Stimulated activated CD8-positive, alpha-beta memory T cell treated with anti-CD3 and anti-CD28 coated beads, Interleukin-4, amount 100 ng/mL, for 24 hours (primary cell): ENCODE data around the gene NTRK2.

Source experiments
- DNase-seq: peaks from one replicate; pipeline ENCODE4 v3.0.0-alpha.2; 2020; ENCODE audit warnings: low read depth

Gene NTRK2

DNA sequence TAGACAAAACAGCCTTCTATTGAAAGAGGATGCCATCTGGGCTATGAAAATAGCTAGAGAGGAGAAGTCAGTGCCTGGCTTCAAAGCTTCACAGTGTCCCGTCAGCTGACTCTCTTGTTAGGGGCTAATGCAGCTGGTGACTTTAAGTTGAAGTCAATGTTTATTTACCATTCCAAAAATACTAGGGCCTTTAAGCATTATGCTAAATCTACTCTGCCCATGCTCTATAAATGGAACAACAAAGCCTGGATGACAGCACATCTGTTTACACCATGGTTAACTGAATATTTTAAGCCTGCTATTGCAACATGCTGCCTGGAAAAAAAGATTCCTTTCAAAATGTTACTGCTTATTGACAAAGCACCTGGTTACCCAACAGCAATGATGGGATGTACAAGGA is 309.1 kb downstream of the NTRK2 start:
- DNase-seq, result no peak

GRCh38 chr9:84983749-84984148 is 314.2 kb downstream of the NTRK2 start:
- DNase-seq, result no peak

DNA sequence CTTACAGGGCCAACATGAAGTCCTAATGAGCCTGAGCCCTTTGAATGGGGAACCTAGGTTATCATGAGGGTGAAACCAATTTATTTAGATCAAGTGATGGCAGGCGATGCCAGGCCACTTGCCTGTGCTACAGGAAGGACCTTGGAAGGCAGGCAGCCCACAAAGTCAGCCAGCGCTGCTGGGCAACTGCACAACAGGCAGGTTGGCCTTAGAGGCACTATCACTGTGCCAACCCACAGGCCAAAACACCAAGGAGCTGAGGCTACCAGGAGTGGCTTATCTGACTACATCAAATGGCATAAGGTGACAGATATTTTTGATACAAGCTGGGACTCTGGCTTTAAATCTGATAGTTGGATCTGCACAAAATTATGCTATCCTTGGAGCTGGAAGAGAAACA is 319.1 kb downstream of the NTRK2 start:
- no peak for DNase-seq

GRCh38 chr9:84990416-84990815 is 320.9 kb downstream of the NTRK2 start:
- DNase-seq, result no peak

DNA sequence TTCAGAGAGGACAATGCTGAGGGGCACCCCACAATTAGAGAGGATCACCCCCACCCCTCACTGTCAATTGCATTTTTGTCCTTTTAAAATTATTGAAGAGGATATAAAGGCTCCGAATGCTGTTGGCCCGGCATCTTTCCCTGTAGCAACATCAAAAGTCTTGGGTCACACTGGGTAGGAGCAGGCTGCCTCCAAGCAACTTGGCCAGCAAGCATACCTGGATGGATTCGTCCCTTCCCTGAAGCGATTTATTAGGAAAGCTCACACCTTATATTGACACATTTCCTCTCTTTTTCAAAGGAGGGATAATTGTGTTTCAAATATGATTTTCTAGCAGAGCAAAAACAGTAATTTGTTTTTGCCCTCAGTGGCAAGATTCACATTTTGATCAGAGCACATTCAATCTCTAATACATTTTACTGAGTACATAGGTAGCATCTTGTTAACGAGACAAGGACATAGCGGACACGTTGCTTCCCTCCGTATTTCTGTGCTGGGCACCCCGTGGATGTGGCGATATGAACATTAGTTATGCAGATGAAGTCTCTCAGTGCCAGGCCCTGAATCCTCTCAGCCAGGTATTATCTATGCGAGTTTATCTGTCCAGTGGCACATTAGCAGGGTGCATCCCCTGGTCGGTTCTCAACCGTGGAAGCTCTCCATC is 321.5 kb downstream of the NTRK2 start:
- no peak for DNase-seq

DNA sequence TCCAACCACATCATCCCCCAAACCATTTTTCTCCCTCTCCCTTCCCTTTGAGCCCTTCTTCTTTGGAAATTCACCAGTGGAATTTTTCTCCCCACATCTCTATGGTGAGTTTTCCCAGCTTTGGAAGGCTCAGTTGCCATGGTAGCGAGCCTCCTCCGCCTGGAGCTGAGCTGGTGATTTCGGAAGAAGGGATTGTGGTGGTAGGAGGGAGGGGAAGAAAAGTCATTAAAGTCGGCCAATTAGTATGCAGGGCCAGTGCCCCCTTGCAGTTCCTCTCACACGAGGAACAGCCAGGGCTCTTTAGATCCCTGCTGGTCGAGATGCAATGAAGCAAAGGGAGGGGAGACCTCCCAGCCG is 322.0 kb downstream of the NTRK2 start:
- no peak for DNase-seq

DNA sequence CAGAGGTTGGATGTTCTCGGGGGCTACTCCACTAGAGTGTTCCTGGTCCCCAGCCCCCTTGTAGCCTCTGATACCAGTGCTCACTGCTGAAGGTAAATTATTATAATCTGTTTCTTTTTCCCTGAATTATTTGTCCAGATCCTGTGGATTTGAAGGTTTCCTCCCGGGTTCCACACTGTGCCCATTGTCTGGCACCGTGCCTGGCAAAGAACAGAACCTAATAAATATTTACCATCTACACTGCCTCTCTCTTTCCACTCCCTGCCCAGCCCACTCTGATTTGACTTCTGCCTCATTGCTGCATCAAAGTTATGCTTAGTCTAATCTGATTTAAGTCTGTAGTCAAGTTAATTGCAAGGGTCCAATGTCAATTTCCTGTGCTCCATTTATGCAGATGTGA is 322.9 kb downstream of the NTRK2 start:
- DNase-seq, result no peak

GRCh38 chr9:84993105-84993504 is 323.6 kb downstream of the NTRK2 start:
- DNase-seq, result no peak

GRCh38 chr9:84996029-84996428 is 326.5 kb downstream of the NTRK2 start:
- no peak for DNase-seq

DNA sequence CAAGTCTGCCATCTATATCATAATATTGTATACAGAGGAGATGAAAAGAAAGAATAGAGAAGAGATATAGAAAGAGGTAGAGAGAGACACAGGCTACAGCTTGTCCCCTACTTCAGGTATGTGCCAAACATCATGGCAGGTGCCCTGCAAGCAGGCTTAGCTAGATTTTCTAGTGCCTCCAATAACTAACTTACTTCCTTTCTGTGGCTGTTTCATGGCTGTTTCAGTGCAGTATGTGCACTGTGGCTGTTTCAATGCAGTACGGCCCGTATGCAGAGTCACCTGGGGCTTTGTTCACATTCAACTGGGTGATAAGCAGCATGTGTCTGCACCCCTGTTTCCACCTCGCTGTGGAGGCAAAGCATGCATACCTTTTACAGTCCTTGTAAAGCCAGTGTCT is 327.2 kb downstream of the NTRK2 start:
- DNase-seq, result no peak

DNA sequence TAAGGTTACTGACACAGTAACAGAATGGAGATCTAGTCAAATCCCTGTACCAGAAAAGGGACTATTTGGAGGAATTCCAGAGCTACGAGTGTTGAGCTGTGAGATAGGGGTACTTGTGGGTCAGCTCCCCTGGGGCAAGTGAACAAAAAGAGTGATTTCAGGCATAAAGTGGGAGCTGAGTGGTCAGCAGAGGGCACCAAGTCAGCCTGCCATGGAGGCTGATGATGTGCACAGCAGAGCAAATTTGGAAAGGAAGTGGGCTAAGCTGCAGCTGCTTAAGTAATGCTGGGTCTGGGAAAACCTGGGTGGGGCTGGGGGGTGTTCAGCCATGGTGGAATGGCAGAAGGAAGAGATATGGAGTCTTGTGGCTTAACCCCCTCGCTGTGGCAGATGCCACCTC is 327.9 kb downstream of the NTRK2 start:
- no peak for DNase-seq

- no peak for DNase-seq
Observed at GRCh38 chr9:84998639-84999038, 329.1 kb downstream of the NTRK2 start.

DNA sequence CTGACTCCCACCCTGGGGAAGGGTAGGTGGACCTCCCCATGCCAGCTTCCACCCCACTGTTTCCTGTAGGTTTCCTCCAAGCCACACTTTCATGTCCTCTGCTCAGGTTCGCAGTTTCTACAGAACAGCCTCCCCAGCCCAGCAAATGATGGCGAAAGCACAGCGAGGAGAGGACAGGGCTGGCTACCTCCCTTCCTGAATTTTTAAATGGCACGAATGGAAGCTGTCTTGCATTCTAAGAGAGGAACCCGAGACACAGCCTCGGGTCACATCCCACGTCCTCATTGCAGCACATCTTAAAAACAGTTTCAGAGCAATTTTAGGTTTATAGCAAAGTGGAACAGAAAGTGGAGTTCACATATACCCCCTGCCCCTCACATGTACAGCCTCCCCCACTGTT is 330.3 kb downstream of the NTRK2 start:
- no peak for DNase-seq

DNA sequence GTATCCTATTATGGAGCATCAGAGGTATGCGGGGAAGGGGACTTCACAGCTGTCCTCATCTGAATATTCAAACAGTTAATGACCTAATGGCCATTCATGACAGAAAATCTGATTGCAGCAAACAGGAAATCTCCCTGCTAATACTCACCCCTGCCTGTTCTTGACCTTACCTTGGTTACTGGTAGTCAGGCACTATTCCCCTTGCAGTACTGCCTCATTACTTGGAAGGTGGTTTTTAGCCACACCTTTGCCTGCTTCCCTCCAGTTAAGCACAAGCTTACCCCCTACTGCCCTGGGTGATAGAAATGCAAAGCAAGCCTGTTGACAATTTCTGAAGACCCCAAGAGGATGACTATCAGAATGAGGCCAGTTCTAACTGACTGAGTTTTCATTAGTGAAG is 332.4 kb downstream of the NTRK2 start:
- no peak for DNase-seq

DNA sequence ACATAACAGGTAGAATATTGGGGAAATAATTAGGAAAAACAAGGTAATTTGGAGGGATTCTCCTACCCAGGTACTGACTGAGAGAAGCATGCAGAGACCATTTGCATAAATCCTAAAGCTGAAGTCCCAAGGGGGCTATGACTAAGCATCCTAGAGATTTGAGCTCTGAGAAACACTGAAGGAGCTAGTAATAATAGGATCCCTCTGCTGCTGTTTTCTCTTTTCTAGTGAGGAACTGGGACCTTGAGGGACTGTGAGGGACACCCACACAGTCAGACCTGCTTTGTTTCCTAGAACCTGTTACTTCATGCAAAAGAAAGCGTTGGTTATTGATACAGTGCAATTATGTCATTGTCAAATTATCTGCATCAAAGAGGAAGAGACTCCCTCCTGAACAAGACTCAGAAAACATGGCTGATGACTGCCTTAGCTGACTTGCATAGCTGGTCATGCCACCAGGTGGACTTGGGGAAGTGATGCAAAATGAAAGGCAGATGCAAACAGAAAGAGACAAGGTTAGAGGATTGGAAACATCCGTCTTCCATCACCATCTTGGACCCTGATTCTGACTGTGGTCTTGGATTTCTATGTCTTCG is 335.4 kb downstream of the NTRK2 start:
- no peak for DNase-seq

GRCh38 chr9:85007748-85008147 is 338.2 kb downstream of the NTRK2 start:
- DNase-seq, result no peak

DNA sequence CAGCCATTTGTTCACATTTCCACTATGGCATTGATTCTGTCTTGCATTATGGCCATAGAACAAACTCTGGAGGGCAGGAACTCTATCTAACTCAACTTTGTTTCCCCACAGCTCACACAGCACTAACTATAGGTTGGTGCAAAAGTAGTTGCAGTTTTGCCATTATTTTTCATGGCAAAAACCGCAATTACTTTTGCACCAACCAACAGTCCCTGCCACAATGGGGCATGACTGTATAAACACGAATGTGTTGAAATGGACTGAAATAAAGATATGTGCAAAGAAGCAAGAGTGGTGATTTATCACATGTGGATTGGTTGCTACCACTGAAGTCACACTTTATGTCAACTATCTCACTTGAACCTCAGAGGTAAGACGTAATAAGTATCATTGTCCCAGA is 338.7 kb downstream of the NTRK2 start:
- no peak for DNase-seq

DNA sequence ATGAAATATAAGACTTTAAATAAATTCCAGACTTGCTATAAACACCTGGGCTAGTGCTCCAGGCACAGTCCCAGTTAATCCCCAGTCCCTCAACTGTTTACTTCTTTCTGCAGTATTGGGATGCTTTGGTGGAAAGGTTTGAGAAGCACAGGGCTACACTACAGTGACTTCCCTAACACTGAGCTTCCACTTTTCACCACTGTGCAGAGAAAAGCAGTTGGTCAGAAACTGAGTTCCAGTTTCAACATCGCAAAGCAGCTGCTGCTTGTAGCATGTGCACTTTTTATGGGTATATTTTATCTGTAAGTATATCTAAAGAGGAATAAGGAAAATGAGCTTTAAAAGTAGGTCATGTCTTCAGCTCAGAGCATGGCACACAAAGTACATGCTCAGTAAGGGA is 339.7 kb downstream of the NTRK2 start:
- DNase-seq, result no peak

GRCh38 chr9:85013703-85014102 is 344.2 kb downstream of the NTRK2 start:
- no peak for DNase-seq

- no peak for DNase-seq
Observed at GRCh38 chr9:85014292-85014691, 344.8 kb downstream of the NTRK2 start.

GRCh38 chr9:85016384-85017006 is 347.0 kb downstream of the NTRK2 start:
- DNase-seq, result no peak

- no peak for DNase-seq
Observed at GRCh38 chr9:85020791-85021190, 351.3 kb downstream of the NTRK2 start.

GRCh38 chr9:85021686-85022085 is 352.2 kb downstream of the NTRK2 start:
- no peak for DNase-seq

DNA sequence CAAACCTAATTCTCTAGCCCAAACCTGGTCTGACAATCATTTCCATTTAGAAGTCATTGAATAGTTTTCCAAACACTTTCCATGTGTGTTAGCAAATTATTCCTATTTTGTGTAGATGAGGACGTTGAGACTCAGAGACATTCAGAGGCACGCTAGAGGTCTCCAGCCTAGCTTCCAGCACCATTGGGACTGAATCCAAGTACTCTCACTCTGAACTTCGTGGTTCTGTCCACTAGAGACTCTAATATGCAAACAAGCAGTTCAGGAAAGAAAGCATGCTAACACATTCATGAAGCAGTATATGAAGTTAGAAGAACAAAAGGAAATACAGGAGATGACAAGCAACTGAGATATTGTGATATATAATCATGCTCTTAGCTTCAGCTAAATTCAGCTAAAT is 354.8 kb downstream of the NTRK2 start:
- DNase-seq, result no peak
